Activated CD4-positive, alpha-beta T cell treated with anti-CD3 and anti-CD28 coated beads for 48 hours (primary cell): ENCODE results near the gene TRIM40.
A peak's percentile ranks its signal among the peaks of the same experiment; 100 is the strongest.
"Not testable (repeated sequence)": the region's sequence is repeated elsewhere in the genome, so short reads cannot be mapped to it uniquely, and the experiment has no call there.

ENCODE experiments used
- DNase-seq: peaks from one replicate; pipeline ENCODE4 v3.0.0-alpha.2; 2020

The TRIM40 gene

DNA sequence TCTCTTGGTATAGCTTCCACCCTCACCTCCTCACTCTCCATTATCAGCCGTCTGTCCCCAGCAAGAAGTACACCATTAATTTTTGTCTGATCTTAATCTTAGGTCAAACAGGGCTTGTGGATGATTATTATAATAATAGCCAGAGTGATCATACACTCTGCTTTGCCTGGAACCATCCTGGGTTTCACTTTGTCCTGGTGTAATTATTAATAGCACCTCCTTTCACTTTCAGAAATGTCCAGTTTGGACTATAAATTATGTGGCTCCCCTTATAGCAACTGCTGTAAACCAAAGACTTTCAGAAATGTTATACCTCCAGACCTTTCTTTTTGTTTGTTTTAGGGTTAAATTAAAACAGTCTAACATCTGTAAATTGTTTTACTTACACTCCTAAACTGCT lies 22.1 kb upstream of the TRIM40 start:
- no peak for DNase-seq

DNA sequence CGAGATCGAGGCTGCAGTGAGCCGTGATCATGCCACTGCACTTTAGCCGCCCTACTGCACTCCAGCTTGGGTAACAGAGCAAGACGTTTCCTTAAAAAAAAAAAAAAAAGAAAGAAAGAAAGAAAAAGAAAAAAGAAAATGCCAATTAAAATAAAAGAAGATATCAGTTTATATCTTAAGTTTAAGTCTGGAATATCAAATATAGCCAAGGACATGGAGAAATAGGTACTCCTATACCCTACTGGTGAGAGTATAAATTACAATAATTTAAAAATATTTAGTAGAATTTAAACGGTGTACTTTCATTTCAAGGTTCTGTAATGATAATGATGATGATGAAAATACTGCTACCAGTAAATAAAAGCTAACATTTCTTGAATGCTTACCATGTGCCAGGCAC lies 19.2 kb upstream of the TRIM40 start:
- no peak for DNase-seq

- DNase-seq = not testable (repeated sequence)
Observed at GRCh38 chr6:30118691-30119090, 17.2 kb upstream of the TRIM40 start.

GRCh38 chr6:30121446-30122366 lies 14.2 kb upstream of the TRIM40 start:
- no peak for DNase-seq

GRCh38 chr6:30122515-30122914 lies 13.4 kb upstream of the TRIM40 start:
- no peak for DNase-seq

- no peak for DNase-seq
Observed at GRCh38 chr6:30127238-30128093, 8.5 kb upstream of the TRIM40 start.

GRCh38 chr6:30129265-30130178 lies 6.4 kb upstream of the TRIM40 start:
- no peak for DNase-seq

DNA sequence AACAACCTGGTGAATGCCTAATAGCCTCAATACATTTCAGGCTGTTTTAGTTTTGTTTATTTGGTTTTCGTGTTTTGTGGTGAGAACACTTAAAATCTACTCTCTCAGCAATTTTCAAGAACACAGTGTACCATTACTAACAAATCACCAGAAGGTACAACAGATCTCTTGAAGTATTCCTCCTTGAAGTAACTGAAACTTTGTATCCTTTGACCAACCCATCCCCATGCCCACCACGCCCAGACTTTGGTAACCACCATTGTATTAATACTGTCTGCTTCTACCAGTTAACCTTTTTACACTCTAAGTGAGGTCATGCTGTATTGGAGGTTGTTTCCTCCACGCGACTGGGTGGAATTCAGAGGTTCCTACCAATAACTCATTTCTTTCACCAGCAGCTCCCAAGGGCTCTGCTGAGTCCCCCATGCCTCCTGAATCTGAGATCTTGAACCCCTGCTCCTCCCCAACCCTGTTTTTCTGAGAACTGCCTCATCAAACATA lies 5.7 kb upstream of the TRIM40 start:
- no peak for DNase-seq

GRCh38 chr6:30130887-30131862 lies 4.8 kb upstream of the TRIM40 start:
- DNase-seq = peak; percentile 71

- DNase-seq = no peak
Observed at GRCh38 chr6:30131947-30132497, 3.9 kb upstream of the TRIM40 start.

- DNase-seq = no peak
Observed at GRCh38 chr6:30135147-30135546, 793 bp upstream of the TRIM40 start.

DNA sequence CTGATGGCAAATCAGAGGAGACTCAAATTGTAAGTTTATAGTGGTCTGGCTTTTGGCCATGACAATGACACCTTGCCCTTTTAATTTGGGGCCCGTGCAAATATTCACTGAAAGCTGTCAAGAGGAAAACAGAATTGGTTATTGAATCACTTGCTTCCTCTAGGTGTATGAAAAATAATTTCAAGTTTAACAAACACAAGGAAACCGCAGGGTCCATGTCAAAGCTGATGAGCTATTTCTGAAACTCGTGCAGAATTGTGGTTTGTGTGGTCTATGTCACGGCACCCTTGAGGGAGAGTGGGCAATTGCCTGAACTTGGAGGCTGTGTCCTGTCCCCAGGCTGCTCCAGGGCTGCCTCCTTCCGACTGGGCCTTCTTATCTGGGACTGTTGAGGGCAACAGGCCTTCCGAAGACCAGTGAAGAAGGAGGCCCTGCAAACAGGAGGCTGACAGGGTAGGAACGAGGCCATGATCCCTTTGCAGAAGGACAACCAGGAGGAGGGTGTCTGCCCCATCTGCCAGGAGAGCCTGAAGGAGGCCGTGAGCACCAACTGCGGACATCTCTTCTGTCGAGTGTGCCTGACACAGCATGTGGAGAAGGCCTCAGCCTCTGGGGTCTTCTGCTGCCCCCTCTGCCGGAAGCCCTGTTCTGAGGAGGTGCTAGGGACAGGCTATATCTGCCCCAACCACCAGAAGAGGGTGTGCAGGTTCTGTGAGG lies 788 bp downstream of the TRIM40 start:
- DNase-seq = peak; percentile 20

DNA sequence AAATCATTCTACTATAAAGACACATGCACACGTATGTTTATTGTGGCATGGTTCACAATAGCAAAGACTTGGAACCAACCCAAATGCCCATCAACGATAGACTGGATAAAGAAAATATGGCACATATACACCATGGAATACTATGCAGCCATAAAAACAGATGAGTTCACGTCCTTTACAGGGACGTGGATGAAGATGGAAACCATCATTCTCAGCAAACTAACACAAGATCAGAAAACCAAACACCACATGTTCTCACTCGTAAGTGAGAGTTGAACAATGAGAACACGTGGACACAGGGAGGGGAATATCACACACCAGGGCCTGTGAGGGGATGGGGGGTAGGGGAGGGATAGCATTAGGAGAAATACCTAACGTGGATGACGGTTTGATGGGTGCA lies 4.3 kb downstream of the TRIM40 start:
- not testable (repeated sequence) for DNase-seq

GRCh38 chr6:30142665-30143064 lies 6.7 kb downstream of the TRIM40 start:
- no peak for DNase-seq

DNA sequence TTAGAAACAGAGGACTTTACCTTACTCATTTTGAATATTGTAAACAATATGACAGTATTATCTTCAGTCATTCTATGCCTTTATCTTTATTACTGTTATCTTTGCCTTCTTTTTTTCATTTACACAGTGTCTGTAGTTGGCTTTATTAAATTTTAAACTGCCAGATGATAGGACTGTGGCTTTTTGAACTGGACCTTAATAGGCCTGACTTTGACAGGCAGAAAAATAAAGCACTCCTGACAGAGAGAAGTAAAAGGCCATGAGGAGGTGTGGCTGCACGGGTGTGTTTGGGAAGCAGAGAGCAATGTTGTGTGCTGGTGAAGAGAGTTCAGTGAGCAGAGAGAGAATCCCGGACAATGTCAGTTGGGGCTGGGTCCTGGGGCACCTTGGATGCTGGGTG lies 7.8 kb downstream of the TRIM40 start:
- DNase-seq = no peak

DNA sequence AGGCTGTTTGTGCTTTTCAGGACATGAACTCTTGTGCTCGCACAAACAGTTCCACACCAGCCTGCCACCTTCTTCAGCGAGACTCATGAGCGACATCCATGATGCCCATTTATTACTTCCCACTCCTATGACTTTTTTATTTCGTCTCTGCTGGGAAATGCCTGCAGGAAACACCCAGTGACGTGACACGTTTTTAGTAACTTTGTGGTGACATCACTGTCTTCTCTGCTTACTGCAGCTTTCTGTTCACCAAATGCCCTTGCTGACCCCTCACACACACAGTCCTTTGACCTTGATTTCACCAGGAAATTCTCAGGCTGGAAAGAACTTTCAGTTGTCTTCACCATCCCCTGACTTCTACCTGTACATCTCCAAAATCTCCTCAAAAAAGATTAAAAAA lies 8.9 kb downstream of the TRIM40 start:
- DNase-seq = no peak

GRCh38 chr6:30145818-30146217 lies 9.9 kb downstream of the TRIM40 start:
- no peak for DNase-seq

GRCh38 chr6:30147096-30147495 lies 11.2 kb downstream of the TRIM40 start:
- no peak for DNase-seq

- DNase-seq = no peak
Observed at GRCh38 chr6:30149234-30149633, 13.3 kb downstream of the TRIM40 start.

DNA sequence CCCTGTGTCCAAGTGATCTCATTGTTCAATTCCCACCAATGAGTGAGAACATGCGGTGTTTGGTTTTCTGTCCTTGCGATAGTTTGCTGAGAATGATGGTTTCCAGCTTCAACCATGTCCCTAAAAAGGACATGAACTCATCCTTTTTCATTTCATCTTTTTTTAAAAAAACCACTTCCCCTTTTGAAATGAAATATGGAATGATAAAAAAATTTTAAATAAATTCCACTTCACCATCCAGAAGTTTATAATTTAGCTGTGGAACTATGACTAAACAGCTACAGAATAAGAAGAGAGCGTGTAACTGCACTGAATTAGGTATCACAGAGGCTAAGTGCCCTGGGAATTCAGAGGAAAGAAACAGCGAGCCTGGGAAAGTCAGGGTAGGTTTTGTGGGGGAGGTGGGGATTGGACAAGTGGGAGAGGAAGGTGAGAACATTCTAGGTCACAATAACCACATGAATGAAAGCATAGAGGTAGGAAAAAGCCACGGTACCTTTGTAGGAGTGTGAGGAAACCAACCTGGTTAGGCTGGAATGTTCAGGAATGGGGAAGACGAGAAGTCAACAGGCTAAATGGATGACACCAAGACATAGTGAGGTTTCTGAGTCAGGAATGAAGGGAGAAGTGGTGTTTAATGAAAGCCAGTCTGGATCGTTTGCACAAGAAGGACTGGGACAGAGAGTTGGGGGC lies 14.1 kb downstream of the TRIM40 start:
- no peak for DNase-seq
